ENCODE data around the gene UBE2L5.

UBE2L5 gene

DNA sequence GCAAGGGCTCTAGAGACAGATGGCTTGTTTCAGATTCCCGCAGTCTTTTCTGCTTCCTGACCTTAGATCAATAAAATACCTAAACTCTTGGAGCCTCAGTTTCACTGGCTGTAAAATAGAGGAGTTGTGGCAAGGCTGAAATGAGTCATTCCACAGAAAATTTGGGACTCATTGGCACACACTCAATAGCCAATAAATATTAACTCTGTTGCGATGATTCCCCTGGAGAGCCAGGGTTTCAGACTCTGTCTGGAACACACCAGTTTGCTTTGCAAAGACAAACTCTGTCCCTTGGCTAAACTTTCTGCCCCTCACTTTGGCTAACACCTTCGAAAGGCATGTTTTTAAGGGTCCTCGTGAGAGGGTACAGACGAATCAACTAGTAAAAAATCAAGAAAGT, 18.1 kb upstream of the UBE2L5 start:
- no peak overlapping the region for H3K4me3 ChIP-seq (ENCODE audit: low read depth, low read length)
- no peak for DNase-seq (ENCODE audit: low read depth)
- TF ChIP-seq, protein P1, sequence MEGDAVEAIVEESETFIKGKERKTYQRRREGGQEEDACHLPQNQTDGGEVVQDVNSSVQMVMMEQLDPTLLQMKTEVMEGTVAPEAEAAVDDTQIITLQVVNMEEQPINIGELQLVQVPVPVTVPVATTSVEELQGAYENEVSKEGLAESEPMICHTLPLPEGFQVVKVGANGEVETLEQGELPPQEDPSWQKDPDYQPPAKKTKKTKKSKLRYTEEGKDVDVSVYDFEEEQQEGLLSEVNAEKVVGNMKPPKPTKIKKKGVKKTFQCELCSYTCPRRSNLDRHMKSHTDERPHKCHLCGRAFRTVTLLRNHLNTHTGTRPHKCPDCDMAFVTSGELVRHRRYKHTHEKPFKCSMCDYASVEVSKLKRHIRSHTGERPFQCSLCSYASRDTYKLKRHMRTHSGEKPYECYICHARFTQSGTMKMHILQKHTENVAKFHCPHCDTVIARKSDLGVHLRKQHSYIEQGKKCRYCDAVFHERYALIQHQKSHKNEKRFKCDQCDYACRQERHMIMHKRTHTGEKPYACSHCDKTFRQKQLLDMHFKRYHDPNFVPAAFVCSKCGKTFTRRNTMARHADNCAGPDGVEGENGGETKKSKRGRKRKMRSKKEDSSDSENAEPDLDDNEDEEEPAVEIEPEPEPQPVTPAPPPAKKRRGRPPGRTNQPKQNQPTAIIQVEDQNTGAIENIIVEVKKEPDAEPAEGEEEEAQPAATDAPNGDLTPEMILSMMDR (IDR thresholded peaks at IDR 0.05; ENCODE audit: low read depth, low read length, missing control alignments): no peak

GRCh38 chr13:30406779-30407416, 15.4 kb upstream of the UBE2L5 start:
- no peak overlapping the region for H3K4me3 ChIP-seq (ENCODE audit: low read depth, low read length)
- DNase-seq (ENCODE audit: low read depth): no peak
- TF ChIP-seq, protein P1 (IDR thresholded peaks at IDR 0.05; ENCODE audit: low read depth, low read length, missing control alignments): no peak

GRCh38 chr13:30408319-30409101, 13.8 kb upstream of the UBE2L5 start:
- peak; percentile 74 for DNase-seq (ENCODE audit: low read depth)
- TF ChIP-seq, protein P1 (IDR thresholded peaks at IDR 0.05; ENCODE audit: low read depth, low read length, missing control alignments): peak; percentile 71
- H3K4me3 ChIP-seq (ENCODE audit: low read depth, low read length): peak overlapping the region; percentile 9; the same call in 1 of the 2 replicates

GRCh38 chr13:30409886-30410704, 12.2 kb upstream of the UBE2L5 start:
- DNase-seq (ENCODE audit: low read depth): no peak
- TF ChIP-seq, protein P1 (IDR thresholded peaks at IDR 0.05; ENCODE audit: low read depth, low read length, missing control alignments): no peak
- H3K4me3 ChIP-seq (ENCODE audit: low read depth, low read length): no peak overlapping the region

DNA sequence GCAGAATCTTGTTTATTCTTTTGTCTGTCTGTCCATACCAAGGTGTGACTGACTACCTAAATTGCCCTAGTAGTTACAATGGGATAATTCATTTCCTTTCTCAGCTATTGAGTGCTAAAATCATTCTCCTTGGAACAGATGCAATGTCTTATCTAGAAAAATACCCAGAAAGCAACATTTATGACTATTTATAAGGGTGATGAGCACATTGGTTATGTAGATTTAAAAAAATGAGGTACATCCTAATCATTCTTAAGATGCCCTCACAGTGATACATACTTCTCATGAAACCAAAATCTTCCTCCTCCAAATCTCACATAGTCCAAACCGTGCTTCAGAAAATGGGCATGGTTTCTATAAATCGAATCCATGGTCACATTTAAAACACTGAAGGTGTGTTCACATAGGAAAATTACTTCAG, 11.6 kb upstream of the UBE2L5 start:
- TF ChIP-seq, protein P1 (IDR thresholded peaks at IDR 0.05; ENCODE audit: low read depth, low read length, missing control alignments): no peak
- DNase-seq (ENCODE audit: low read depth): no peak
- no peak overlapping the region for H3K4me3 ChIP-seq (ENCODE audit: low read depth, low read length)

DNA sequence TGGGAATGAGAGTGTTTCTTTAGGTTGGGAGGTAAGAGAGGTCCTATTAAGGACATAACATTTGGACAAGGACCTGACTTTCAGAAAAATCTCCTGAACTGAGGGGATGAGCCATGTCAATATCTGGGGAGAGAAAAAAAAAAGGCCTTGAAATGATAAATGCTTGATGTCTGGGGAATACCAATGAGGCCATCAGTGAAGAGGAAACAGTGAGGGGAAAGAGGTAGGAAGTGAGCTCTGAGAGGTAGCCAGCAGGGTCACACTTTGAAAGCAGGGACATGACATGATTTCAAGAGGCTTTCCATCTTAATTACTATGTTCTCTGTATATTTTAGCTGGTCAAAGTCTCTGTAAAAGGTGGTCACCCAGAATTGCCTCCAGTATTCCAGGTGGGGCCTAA, 9.9 kb upstream of the UBE2L5 start:
- TF ChIP-seq, protein P1 (IDR thresholded peaks at IDR 0.05; ENCODE audit: low read depth, low read length, missing control alignments): no peak
- no peak for DNase-seq (ENCODE audit: low read depth)
- H3K4me3 ChIP-seq (ENCODE audit: low read depth, low read length): no peak overlapping the region
